Fibroblast of villous mesenchyme (primary cell): ENCODE measurements around the gene SYVN1. TPM values are rescaled to one million over a fixed set of nuclear protein-coding genes. Genes with fewer than 3 reads are reported as not detected.

Experiments used
- small RNA-seq: library from RNA; depleted of rRNA; stranded (forward); fragments of <200 nt; gene quantifications from one replicate; pipeline ENCODE3, GENCODE V24; 2012
- total RNA-seq: library from RNA; depleted of rRNA; stranded (reverse); fragments of >200 nt; gene quantifications from 2 replicates; pipeline ENCODE4 v1.2.3, GENCODE V29; 2012

Gene SYVN1
- total RNA-seq, 1 donor: 13.0 TPM

Small RNA genes within 50 kb of the gene (small RNA-seq; reads per million reads assigned to genes)
- gene HIGD1AP10: not detected
- not detected for gene PDCL2P2
- gene RNU2-23P: 69.3 reads per million, percentile 96 among the genes with 10 or more reads in this experiment

Other genes starting within 250 kb of the SYVN1 start
- gene ATG2A, start 217.3 kb downstream of the SYVN1 start, total RNA-seq: 12.1 and 13.2 TPM in 2 replicates
- gene PPP2R5B, start 209.8 kb downstream of the SYVN1 start, total RNA-seq: 11.6 and 14.2 TPM in 2 replicates
- not detected in 2 replicates for gene GPHA2, start 198.6 kb downstream of the SYVN1 start, total RNA-seq
- gene MAJIN, start 162.4 kb downstream of the SYVN1 start, total RNA-seq: not detected in 2 replicates
- gene BATF2, start 137.5 kb downstream of the SYVN1 start, total RNA-seq: 0.86 and 1.3 TPM in 2 replicates
- gene ARL2, start 120.4 kb downstream of the SYVN1 start, total RNA-seq: 44.5 and 73.4 TPM in 2 replicates
- 12.5 and 14.5 TPM in 2 replicates for gene SNX15, start 107.1 kb downstream of the SYVN1 start, total RNA-seq
- 10.4 and 13.5 TPM in 2 replicates for gene SAC3D1, start 93.3 kb downstream of the SYVN1 start, total RNA-seq
- 23.7 and 27.4 TPM in 2 replicates for gene NAALADL1, start 76.0 kb downstream of the SYVN1 start, total RNA-seq
- gene CDCA5, start 50.5 kb downstream of the SYVN1 start, total RNA-seq: 7.4 and 15.5 TPM in 2 replicates
- gene ZFPL1, start 50.3 kb downstream of the SYVN1 start, total RNA-seq: 28.9 and 46.7 TPM in 2 replicates
- 104 and 169 TPM in 2 replicates for gene VPS51, start 38.3 kb downstream of the SYVN1 start, total RNA-seq
- 31.6 and 45.8 TPM in 2 replicates for gene TM7SF2, start 22.6 kb downstream of the SYVN1 start, total RNA-seq
- gene ZNHIT2, start 16.8 kb downstream of the SYVN1 start, total RNA-seq: 11.2 and 15.1 TPM in 2 replicates
- 137 and 279 TPM in 2 replicates for gene FAU, start 12.4 kb downstream of the SYVN1 start, total RNA-seq
- gene MRPL49, start 12.2 kb downstream of the SYVN1 start, total RNA-seq: 41.2 and 54.4 TPM in 2 replicates
- not detected in 2 replicates for gene SPDYC, start 35.7 kb upstream of the SYVN1 start, total RNA-seq
- gene CAPN1, start 47.4 kb upstream of the SYVN1 start, total RNA-seq: 123 and 133 TPM in 2 replicates
- 7.1 and 12.1 TPM in 2 replicates for gene POLA2, start 127.4 kb upstream of the SYVN1 start, total RNA-seq
- 21.3 and 32.8 TPM in 2 replicates for gene CDC42EP2, start 180.3 kb upstream of the SYVN1 start, total RNA-seq
- 47.0 and 60.9 TPM in 2 replicates for gene DPF2, start 199.3 kb upstream of the SYVN1 start, total RNA-seq
- gene TIGD3, start 220.2 kb upstream of the SYVN1 start, total RNA-seq: under 0.01 TPM in 1 of 2 replicates, not detected in the other
- 1.7 and 2.9 TPM in 2 replicates for gene SLC25A45, start 248.1 kb upstream of the SYVN1 start, total RNA-seq